Prostate gland (tissue), 2 donors: Measurements from ENCODE around the gene ORMDL3. TPM values are rescaled to one million over a fixed set of nuclear protein-coding genes. Genes with fewer than 3 reads are reported as not detected.

Experiments
- DNase-seq: peaks from one replicate; pipeline ENCODE4 v3.0.0-alpha.2; 2019; ENCODE audit warnings: low spot score
- H3K27ac ChIP-seq, 2 donors: fragments of 200-600 bp; sonication (generic); 2 replicates each; pipeline ENCODE4 v1.5.1; 2017 to 2019
- H3K27me3 ChIP-seq: fragments of 200-600 bp; sonication (generic); replicated peaks from 2 replicates; pipeline ENCODE4 v1.5.1; 2019; ENCODE audit not compliant: insufficient read depth
- H3K36me3 ChIP-seq, 2 donors: fragments of 200-600 bp; sonication (generic); 1 replicate in 1 of 2; 2 replicates in 1 of 2; pipeline versions ENCODE4 v1.5.1 to v1.8.1; 2017 to 2019
- H3K4me1 ChIP-seq: fragments of 200-600 bp; sonication (generic); replicated peaks from 2 replicates; pipeline ENCODE4 v1.5.1; 2019
- H3K4me3 ChIP-seq, 2 donors: fragments of 200-600 bp; sonication (generic); 2 replicates each; pipeline ENCODE4 v1.5.1; 2017 to 2019
- H3K9me3 ChIP-seq: fragments of 200-600 bp; sonication (generic); 2 replicates; pipeline ENCODE4 v1.5.1; 2017
- POLR2A ChIP-seq: fragments of 450-650 bp; IDR thresholded peaks from one replicate; pipeline ENCODE4 v1.6.1; 2016; ENCODE audit warnings: antibody characterized with exemption, mild to moderate bottlenecking
- POLR2AphosphoS5 ChIP-seq: sonication (generic); formaldehyde crosslinking; IDR thresholded peaks from one replicate; pipeline ENCODE4 v1.6.1; 2017; ENCODE audit warnings: antibody characterized with exemption
- WGBS: methylation state at CpG from one replicate; pipeline ENCODE4 v1.1.5; 2018; 5-methylcytosine and 5-hydroxymethylcytosine counted together
- intact Hi-C: fragments of 100-400 bp; cut with DNase I; formaldehyde crosslinking; loops from one replicate; pipeline ENCODE4 v1.14.2; 2022
- total RNA-seq, 2 donors: library from RNA; depleted of rRNA; stranded (reverse); fragments of >200 nt; gene quantifications; one replicate each; pipeline ENCODE4 v1.1.0, GENCODE V29; 2016
- TF ChIP-seq, protein P1 (sequence below), 4 experiments: fragments of 200-600 bp in 2 of 4; fragments of 450-650 bp in 2 of 4; sonication (generic) in 2 of 4; IDR thresholded peaks; 1 replicate in 3 of 4; 2 replicates in 1 of 4; pipeline ENCODE4 v1.5.1; 2016 to 2019; ENCODE audit warnings: antibody characterized with exemption in 4 of 4, mild to moderate bottlenecking in 2 of 4, moderate library complexity in 2 of 4

ORMDL3 gene
- total RNA-seq, 2 donors from 2014 or later = 82.4 to 91.6 TPM

- H3K27ac ChIP-seq = no peak overlapping the region
- no peaks in the 10 kb centered on the region for H3K36me3 ChIP-seq
- intact Hi-C loops = no loop called here
- H3K4me1 ChIP-seq = no peaks in the 10 kb centered on the region
- no peak overlapping the region for H3K4me3 ChIP-seq
- H3K9me3 ChIP-seq = no peaks in the 10 kb centered on the region
- 82% methylated on average over 2 of the region's 2 CpGs for WGBS
- H3K27me3 ChIP-seq = peaks cover 7% of the 10 kb centered on the region
- no peak for DNase-seq
- TF ChIP-seq, protein P1, sequence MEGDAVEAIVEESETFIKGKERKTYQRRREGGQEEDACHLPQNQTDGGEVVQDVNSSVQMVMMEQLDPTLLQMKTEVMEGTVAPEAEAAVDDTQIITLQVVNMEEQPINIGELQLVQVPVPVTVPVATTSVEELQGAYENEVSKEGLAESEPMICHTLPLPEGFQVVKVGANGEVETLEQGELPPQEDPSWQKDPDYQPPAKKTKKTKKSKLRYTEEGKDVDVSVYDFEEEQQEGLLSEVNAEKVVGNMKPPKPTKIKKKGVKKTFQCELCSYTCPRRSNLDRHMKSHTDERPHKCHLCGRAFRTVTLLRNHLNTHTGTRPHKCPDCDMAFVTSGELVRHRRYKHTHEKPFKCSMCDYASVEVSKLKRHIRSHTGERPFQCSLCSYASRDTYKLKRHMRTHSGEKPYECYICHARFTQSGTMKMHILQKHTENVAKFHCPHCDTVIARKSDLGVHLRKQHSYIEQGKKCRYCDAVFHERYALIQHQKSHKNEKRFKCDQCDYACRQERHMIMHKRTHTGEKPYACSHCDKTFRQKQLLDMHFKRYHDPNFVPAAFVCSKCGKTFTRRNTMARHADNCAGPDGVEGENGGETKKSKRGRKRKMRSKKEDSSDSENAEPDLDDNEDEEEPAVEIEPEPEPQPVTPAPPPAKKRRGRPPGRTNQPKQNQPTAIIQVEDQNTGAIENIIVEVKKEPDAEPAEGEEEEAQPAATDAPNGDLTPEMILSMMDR (IDR thresholded peaks at IDR 0.05) = no peak
- TF ChIP-seq POLR2A = no peak
- no peak for TF ChIP-seq POLR2AphosphoS5
Measured at GRCh38 chr17:39871801-39872200, 55.6 kb downstream of the ORMDL3 start.

Other genes with a start within 250 kb of the ORMDL3 start
- gene PGAP3, start 239.5 kb downstream of the ORMDL3 start, total RNA-seq = 10 to 100 TPM; 44.6 to 50.0 TPM
- gene ERBB2, start 227.5 kb downstream of the ORMDL3 start, total RNA-seq = 100 to 1,000 TPM; 112 to 172 TPM
- 100 to 1,000 TPM in 1 of 2 donors, 10 to 100 TPM in 1; 46.5 to 119 TPM for gene MIEN1, start 197.1 kb downstream of the ORMDL3 start, total RNA-seq
- 10 to 100 TPM; 25.7 to 32.6 TPM for gene GRB7, start 189.7 kb downstream of the ORMDL3 start, total RNA-seq
- 1 to 10 TPM in 1 of 2 donors, under 1 TPM in 1; 0.55 to 1.7 TPM for gene IKZF3, start 63.3 kb downstream of the ORMDL3 start, total RNA-seq
- gene ZPBP2, start 59.4 kb downstream of the ORMDL3 start, total RNA-seq = 10 to 100 TPM in 1 of 2 donors, not detected in 1; 14.8 TPM
- gene GSDMB, start 9.0 kb downstream of the ORMDL3 start, total RNA-seq = 10 to 100 TPM in 1 of 2 donors, 1 to 10 TPM in 1; 4.0 to 17.0 TPM
- not detected for gene LRRC3C, start 131 bp upstream of the ORMDL3 start, total RNA-seq
- gene GSDMA, start 35.4 kb upstream of the ORMDL3 start, total RNA-seq = 1 to 10 TPM in 1 of 2 donors, not detected in 1; 1.2 TPM
- gene PSMD3, start 53.2 kb upstream of the ORMDL3 start, total RNA-seq = 100 to 1,000 TPM in 1 of 2 donors, 10 to 100 TPM in 1; 96.4 to 116 TPM
- gene CSF3, start 87.8 kb upstream of the ORMDL3 start, total RNA-seq = 1 to 10 TPM in 1 of 2 donors, under 1 TPM in 1; 0.41 to 2.2 TPM
- 100 to 1,000 TPM in 1 of 2 donors, 10 to 100 TPM in 1; 55.2 to 167 TPM for gene MED24, start 126.8 kb upstream of the ORMDL3 start, total RNA-seq
- gene THRA, start 135.4 kb upstream of the ORMDL3 start, total RNA-seq = 10 to 100 TPM; 35.2 to 79.8 TPM
- 10 to 100 TPM; 10.7 to 35.2 TPM for gene NR1D1, start 173.0 kb upstream of the ORMDL3 start, total RNA-seq
- gene MSL1, start 194.4 kb upstream of the ORMDL3 start, total RNA-seq = 100 to 1,000 TPM in 1 of 2 donors, 10 to 100 TPM in 1; 77.0 to 112 TPM
- 10 to 100 TPM; 59.8 to 94.3 TPM for gene CASC3, start 212.9 kb upstream of the ORMDL3 start, total RNA-seq
- 10 to 100 TPM; 14.2 to 25.1 TPM for gene RAPGEFL1, start 249.9 kb upstream of the ORMDL3 start, total RNA-seq